Adrenal gland (tissue), 5 donors: ENCODE results near the gene OR56A5.

ENCODE experiments used
- POLR2A ChIP-seq, 2 donors: fragments of 450-650 bp; IDR thresholded peaks; one replicate each; pipeline ENCODE4 v1.6.1; 2017; ENCODE audit warnings: antibody characterized with exemption in 2 of 2, mild to moderate bottlenecking in 2 of 2, moderate library complexity in 1 of 2
- TF ChIP-seq, protein P1 (sequence below), 6 experiments: fragments of 450-650 bp in 4 of 6; fragments of 200-600 bp in 2 of 6; sonication (generic) in 1 of 6; IDR thresholded peaks; 1 replicate in 5 of 6; 2 replicates in 1 of 6; pipeline versions ENCODE4 v1.5.1 to v1.8.0; 2016 to 2021; ENCODE audit warnings: antibody characterized with exemption in 6 of 6, mild to moderate bottlenecking in 2 of 6, moderate library complexity in 1 of 6
- donor health status: DM: no; HTN: no; CAD: no.

DNA sequence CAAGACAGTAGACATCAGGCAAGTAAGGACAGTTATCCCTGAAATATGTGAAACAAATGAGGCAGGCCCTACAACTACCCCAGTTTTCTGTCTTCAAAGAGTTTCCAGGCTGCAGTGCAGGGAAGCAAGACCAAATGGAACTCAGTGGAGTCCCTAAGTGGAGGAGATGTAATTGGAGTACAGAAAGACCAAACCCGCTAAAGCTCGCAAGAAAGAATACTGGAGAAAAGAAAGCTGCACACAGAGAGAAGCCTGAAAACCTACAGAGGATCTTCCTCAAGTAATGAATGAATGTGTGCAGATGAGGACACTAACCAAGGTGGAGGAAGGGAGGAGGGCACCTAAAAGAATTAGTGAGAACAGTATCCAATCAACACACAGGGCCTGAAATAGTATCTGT lies 27.5 kb downstream of the OR56A5 start:
- TF ChIP-seq, protein P1, sequence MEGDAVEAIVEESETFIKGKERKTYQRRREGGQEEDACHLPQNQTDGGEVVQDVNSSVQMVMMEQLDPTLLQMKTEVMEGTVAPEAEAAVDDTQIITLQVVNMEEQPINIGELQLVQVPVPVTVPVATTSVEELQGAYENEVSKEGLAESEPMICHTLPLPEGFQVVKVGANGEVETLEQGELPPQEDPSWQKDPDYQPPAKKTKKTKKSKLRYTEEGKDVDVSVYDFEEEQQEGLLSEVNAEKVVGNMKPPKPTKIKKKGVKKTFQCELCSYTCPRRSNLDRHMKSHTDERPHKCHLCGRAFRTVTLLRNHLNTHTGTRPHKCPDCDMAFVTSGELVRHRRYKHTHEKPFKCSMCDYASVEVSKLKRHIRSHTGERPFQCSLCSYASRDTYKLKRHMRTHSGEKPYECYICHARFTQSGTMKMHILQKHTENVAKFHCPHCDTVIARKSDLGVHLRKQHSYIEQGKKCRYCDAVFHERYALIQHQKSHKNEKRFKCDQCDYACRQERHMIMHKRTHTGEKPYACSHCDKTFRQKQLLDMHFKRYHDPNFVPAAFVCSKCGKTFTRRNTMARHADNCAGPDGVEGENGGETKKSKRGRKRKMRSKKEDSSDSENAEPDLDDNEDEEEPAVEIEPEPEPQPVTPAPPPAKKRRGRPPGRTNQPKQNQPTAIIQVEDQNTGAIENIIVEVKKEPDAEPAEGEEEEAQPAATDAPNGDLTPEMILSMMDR (IDR thresholded peaks at IDR 0.05): no peak
- TF ChIP-seq POLR2A (IDR thresholded peaks at IDR 0.05): no peak
